AG04450 (cell line): ENCODE results near the gene BRI3BP. TPM values are rescaled to one million over a fixed set of nuclear protein-coding genes. Genes with fewer than 3 reads are reported as not detected.
"Not testable (repeated sequence)": the region's sequence is repeated elsewhere in the genome, so short reads cannot be mapped to it uniquely, and the experiment has no call there.

ENCODE experiments used
- CTCF ChIA-PET: fragments of 300-600, 350-600 bp; formaldehyde crosslinking; extraction: SDS; loops from one replicate; lab custom pipeline; 2022; ENCODE audit warnings: antibody characterized with exemption, inconsistent platforms; lab: Charles Lee
- POLR2A ChIA-PET: fragments of 350-600 bp; formaldehyde crosslinking; extraction: SDS; loops from one replicate; lab custom pipeline; 2021; ENCODE audit warnings: antibody characterized with exemption, inconsistent platforms; lab: Yijun Ruan, JAX
- DNase-seq: peaks from one replicate; pipeline ENCODE4 v3.0.0-alpha.2; 2011; ENCODE audit warnings: low read depth, low spot score
- H3K27ac ChIP-seq: one replicate; pipeline ENCODE4 v1.5.1; 2012; ENCODE audit warnings: low read depth, low read length, control low read depth
- H3K27me3 ChIP-seq: one replicate; pipeline ENCODE4 v1.6.0; 2012; ENCODE audit warnings: low read length; ENCODE audit not compliant: control insufficient read depth, insufficient read depth
- H3K4me3 ChIP-seq: 2 replicates; pipeline ENCODE4 v1.5.1; 2011; ENCODE audit warnings: mild to moderate bottlenecking, low read depth, low read length, control low read depth
- H3K9me3 ChIP-seq: 2 replicates; pipeline ENCODE4 v1.5.1; 2012; ENCODE audit warnings: low read length; ENCODE audit not compliant: control insufficient read depth, insufficient read depth
- polyA plus RNA-seq: library from polyadenylated mRNA; depleted of rRNA; stranded (reverse); fragments of >200 nt; gene quantifications from 2 replicates; pipeline ENCODE4 v1.2.3, GENCODE V29; 2011
- TF ChIP-seq, protein P1 (sequence below): IDR thresholded peaks from 2 replicates; pipeline ENCODE4 v1.5.1; 2011; ENCODE audit warnings: low read depth, low read length, control low read depth, inconsistent platforms

Gene BRI3BP
- polyA plus RNA-seq, 1 experiment = 2.9 TPM

DNA sequence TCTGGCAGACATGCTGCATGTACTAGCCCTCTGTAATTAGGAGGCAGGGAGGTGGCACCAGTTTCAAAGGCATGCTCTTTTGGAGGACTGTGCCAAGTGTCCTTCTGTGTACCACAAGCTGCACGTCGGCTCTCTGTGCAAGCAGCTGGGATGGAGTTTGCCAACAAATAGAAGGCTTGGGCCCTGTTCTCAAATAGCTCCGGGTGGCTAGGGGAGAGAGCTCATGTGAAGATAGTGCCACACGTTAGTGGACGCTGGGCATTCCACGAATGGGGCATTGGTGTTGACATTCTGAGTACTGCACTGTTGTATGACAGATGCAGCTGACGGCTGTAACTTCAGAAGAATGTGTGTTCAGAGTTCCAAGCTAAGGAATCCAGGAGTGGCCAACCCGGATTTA, 76.2 kb downstream of the BRI3BP start:
- DNase-seq = no peak
- POLR2A ChIA-PET = no interaction called here
- no peak overlapping the region for H3K27ac ChIP-seq
- TF ChIP-seq, protein P1, sequence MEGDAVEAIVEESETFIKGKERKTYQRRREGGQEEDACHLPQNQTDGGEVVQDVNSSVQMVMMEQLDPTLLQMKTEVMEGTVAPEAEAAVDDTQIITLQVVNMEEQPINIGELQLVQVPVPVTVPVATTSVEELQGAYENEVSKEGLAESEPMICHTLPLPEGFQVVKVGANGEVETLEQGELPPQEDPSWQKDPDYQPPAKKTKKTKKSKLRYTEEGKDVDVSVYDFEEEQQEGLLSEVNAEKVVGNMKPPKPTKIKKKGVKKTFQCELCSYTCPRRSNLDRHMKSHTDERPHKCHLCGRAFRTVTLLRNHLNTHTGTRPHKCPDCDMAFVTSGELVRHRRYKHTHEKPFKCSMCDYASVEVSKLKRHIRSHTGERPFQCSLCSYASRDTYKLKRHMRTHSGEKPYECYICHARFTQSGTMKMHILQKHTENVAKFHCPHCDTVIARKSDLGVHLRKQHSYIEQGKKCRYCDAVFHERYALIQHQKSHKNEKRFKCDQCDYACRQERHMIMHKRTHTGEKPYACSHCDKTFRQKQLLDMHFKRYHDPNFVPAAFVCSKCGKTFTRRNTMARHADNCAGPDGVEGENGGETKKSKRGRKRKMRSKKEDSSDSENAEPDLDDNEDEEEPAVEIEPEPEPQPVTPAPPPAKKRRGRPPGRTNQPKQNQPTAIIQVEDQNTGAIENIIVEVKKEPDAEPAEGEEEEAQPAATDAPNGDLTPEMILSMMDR = no peak
- CTCF ChIA-PET = no interaction called here
- H3K4me3 ChIP-seq = no peak overlapping the region
- H3K9me3 ChIP-seq = no peaks in the 10 kb centered on the region
- H3K27me3 ChIP-seq = no peaks in the 10 kb centered on the region

DNA sequence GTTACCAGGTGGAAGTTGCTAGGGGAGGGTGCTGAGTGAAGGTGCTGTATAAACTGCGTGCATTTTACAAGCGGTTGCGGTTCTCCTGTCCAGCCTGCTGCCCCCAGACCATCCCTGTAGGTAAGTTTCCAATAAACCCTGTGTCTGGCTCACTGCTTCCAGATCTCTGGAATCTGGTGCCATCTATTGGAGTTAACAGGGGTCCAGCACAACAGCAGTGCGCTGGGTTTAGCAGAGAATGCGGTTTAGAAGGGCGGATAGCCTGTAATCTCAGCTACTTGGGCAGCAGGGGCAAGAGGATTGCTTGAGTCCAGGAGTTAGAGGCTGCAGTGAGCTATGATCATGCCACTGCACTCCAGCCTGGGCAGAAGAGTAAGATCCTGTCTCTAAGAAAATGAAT, 76.7 kb downstream of the BRI3BP start:
- ChIA-PET POLR2A (no interaction called here), CTCF (interaction anchor here (0.6 kb wide), 1 partner anchor 70 kb away, joined by 7 read pairs; no protein-coding TSS in a partner anchor)
- Histone ChIP-seq H3K27ac (no peak overlapping the region), H3K4me3 (no peak overlapping the region), H3K27me3 (no peaks in the 10 kb centered on the region), H3K9me3 (no peaks in the 10 kb centered on the region)
- TF ChIP-seq, protein P1 = no peak; the same call in 1 of the 2 replicates
- DNase-seq = no peak

DNA sequence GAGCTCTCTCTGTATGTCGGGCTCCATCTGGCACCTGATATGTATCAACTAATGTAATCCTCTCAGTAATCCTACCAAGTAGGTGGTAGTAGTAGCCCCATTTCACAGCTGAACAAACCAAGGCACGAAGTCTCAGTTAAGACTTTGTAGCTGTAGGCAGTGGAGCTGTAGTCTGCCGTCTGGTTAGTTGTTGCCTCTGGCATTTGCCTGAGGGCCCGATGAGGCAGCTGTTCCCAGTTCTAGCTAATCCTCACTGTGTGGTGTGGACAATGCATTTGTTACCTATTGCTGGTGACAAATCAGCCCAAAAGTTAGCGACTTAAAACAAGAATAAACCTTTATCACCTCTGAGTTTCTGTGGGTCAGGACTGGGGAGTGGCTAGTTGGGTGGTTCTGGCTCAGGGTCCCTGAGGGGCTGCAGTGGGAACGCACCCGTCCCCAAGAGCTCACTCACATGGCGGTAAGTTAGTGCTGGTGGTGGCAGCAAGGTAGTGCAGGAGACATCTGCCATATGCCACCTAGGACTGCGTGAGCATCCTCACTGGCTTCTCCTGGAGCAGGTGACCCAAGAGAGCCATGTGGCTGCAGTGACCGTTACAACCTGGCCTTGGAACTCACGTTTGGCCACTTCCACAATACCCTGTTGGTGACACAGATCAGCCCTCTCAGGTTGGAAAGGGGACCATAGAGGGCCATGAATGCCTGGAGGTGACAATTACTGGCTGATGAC, 77.4 kb downstream of the BRI3BP start:
- no peaks in the 10 kb centered on the region for H3K9me3 ChIP-seq
- ChIA-PET POLR2A (no interaction called here), CTCF (interaction anchor here (0.6 kb wide), 1 partner anchor 71 kb away, joined by 7 read pairs; no protein-coding TSS in a partner anchor)
- H3K27me3 ChIP-seq = no peaks in the 10 kb centered on the region
- TF ChIP-seq, protein P1 = no peak
- no peak overlapping the region for H3K4me3 ChIP-seq
- H3K27ac ChIP-seq = no peak overlapping the region
- DNase-seq = no peak

DNA sequence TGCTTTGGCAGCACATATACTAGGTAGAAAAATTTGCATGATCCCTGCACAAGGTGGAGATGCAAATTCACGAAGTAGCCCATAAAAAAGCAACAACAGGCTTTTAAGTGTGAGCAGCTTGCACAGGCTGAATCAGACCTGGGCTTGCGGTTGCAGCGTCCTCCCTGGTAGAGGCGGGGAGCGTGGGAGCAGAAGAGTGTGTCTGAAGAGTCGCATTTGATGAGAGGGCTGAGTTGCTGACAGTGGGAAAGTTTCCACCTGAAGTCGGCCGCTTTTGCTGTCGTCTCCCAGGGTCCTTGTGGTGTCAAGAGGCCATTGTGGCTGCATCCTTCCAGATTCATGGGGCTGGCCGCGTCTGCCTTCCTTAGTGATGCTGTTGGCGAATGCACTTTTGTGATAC, 78.0 kb downstream of the BRI3BP start:
- no peak overlapping the region for H3K4me3 ChIP-seq
- no peaks in the 10 kb centered on the region for H3K27me3 ChIP-seq
- TF ChIP-seq, protein P1 = no peak
- ChIA-PET POLR2A (no interaction called here), CTCF (no interaction called here)
- no peak overlapping the region for H3K27ac ChIP-seq
- no peak for DNase-seq
- H3K9me3 ChIP-seq = no peaks in the 10 kb centered on the region

DNA sequence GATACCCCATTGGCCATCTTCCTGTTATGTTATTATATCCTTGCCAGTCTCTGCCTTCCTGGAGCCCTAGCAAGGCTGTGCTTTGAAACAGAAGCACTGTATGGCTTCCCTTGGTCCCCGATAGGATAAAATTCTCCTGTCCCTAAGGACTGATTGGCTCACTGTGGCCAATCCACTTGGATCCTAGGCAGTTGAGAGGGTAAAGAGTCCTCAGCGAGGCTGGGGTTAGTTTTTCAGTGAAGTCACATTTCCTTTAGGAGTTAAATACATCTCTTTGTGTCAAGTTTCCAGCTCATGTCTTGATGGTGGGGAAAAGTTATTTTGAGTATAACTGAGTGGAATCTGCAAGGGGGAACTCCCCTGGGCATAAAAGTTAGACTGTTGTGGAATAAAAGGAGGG, 79.1 kb downstream of the BRI3BP start:
- no peak for DNase-seq
- TF ChIP-seq, protein P1 = no peak
- H3K27me3 ChIP-seq = no peaks in the 10 kb centered on the region
- H3K27ac ChIP-seq = no peak overlapping the region
- ChIA-PET POLR2A (no interaction called here), CTCF (no interaction called here)
- H3K4me3 ChIP-seq = no peak overlapping the region
- no peaks in the 10 kb centered on the region for H3K9me3 ChIP-seq

DNA sequence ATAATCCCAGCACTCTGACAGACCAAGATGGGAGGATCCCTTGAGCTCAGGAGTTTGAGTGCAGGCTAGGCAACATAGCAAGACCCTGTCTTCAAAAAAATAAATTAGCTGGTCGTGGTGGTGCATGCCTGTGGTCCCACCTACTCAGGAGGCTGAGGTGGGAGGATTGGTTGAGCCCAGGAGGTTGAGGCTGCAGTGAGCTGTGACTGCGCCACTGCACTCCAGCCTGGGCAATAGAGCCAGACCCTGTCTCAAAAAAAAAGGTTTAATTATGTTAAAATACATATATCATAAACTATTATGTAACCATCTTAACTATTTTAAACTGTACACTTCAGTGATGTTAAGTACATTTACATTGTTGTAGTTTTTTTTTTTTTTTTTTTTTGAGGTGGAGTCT, 80.8 kb downstream of the BRI3BP start:
- H3K27me3 ChIP-seq, DNase-seq, CTCF ChIA-PET, H3K4me3 ChIP-seq, H3K9me3 ChIP-seq, POLR2A ChIA-PET, H3K27ac ChIP-seq: not testable (repeated sequence)
